Measurements from ENCODE around the gene LINC00237. TPM values are rescaled to one million over a fixed set of nuclear protein-coding genes. Genes with fewer than 3 reads are reported as not detected.

Gene LINC00237
- total and polyA plus RNA-seq, 4 donors: not detected

- no peak for TF ChIP-seq SP1 (IDR thresholded peaks at IDR 0.05)
- no peak for TF ChIP-seq MAX (IDR thresholded peaks at IDR 0.05)
- TF ChIP-seq RAD21 (IDR thresholded peaks at IDR 0.05): peak; percentile 57 to 74
- TF ChIP-seq NR2F2 (IDR thresholded peaks at IDR 0.05): no peak
- TF ChIP-seq ATF3 (IDR thresholded peaks at IDR 0.05): no peak
- no peak for TF ChIP-seq HNF4A (conservative IDR thresholded peaks at IDR 0.05)
- TF ChIP-seq FOXA1 (IDR thresholded peaks at IDR 0.05): no peak
- TF ChIP-seq FOXA2 (IDR thresholded peaks at IDR 0.05): no peak
- TF ChIP-seq GABPA (IDR thresholded peaks at IDR 0.05 in 1 of 2, conservative IDR thresholded peaks at IDR 0.05 in 1 of 2): no peak
- peak; percentile 61 for TF ChIP-seq CTCF (IDR thresholded peaks at IDR 0.05; ENCODE audit: low read depth, low read length, missing input control)
- TF ChIP-seq HNF4G (IDR thresholded peaks at IDR 0.05): no peak
- TF ChIP-seq RXRA (IDR thresholded peaks at IDR 0.05): no peak
- no peak for TF ChIP-seq YY1 (IDR thresholded peaks at IDR 0.05)
- no peak for TF ChIP-seq ZBTB33 (IDR thresholded peaks at IDR 0.05)
- DNase-seq (ENCODE audit: low spot score): peak; percentile 63
- 47% methylated on average over 5 of the region's 5 CpGs for WGBS
Measured at GRCh38 chr20:21048841-21049273, 57.3 kb downstream of the LINC00237 start.

GRCh38 chr20:21047981-21048380 is 58.2 kb downstream of the LINC00237 start:
- Histone ChIP-seq H3K4me3 (ENCODE audit: low read depth in 1 of 3, low read length in 3 of 3) (no peak overlapping the region), H3K9ac (ENCODE audit: low read depth in 1 of 2, low read length in 2 of 2) (no peak overlapping the region), H3K9me3 (ENCODE audit: control insufficient read depth in 4 of 4, low read length in 3 of 4) (no peaks in the 10 kb centered on the region), H3K4me1 (ENCODE audit: control insufficient read depth in 4 of 4, insufficient read depth in 4 of 4, low read length in 3 of 4) (no peaks in the 10 kb centered on the region), H3K27ac (ENCODE audit: low read depth in 1 of 2, low read length in 2 of 2) (no peak overlapping the region), H3K36me3 (ENCODE audit: control insufficient read depth in 4 of 4, insufficient read depth in 3 of 4, low read depth in 1 of 4, low read length in 3 of 4) (no peaks in the 10 kb centered on the region), H3K27me3 (ENCODE audit: control insufficient read depth in 4 of 4, insufficient read depth in 4 of 4, low read length in 3 of 4) (peaks cover 0 to 4% (median 2%) of the 10 kb centered on the region in 4 donors)
- DNase-seq (ENCODE audit: low spot score): no peak
- 73% methylated on average over 6 of the region's 6 CpGs for WGBS
- TF ChIP-seq MAX (IDR thresholded peaks at IDR 0.05) (no peak), ZBTB33 (IDR thresholded peaks at IDR 0.05) (no peak), FOXA2 (IDR thresholded peaks at IDR 0.05) (no peak), NR2F2 (IDR thresholded peaks at IDR 0.05) (no peak), HNF4A (conservative IDR thresholded peaks at IDR 0.05) (no peak), JUND (IDR thresholded peaks at IDR 0.05) (no peak), HNF4G (IDR thresholded peaks at IDR 0.05) (no peak), FOXA1 (IDR thresholded peaks at IDR 0.05) (no peak), REST (IDR thresholded peaks at IDR 0.05) (no peak), CTCF (IDR thresholded peaks at IDR 0.05; ENCODE audit: low read depth, low read length, missing input control) (no peak), EGR1 (IDR thresholded peaks at IDR 0.05; ENCODE audit: low read depth in 2 of 2) (no peak), ATF3 (IDR thresholded peaks at IDR 0.05) (no peak), RXRA (IDR thresholded peaks at IDR 0.05) (no peak), SP1 (IDR thresholded peaks at IDR 0.05) (no peak)

More at GRCh38 chr20:21048841-21049273, 57.3 kb downstream of the LINC00237 start:
- H3K36me3 ChIP-seq (ENCODE audit: control insufficient read depth in 4 of 4, insufficient read depth in 3 of 4, low read depth in 1 of 4, low read length in 3 of 4): no peaks in the 10 kb centered on the region
- no peak overlapping the region for H3K9ac ChIP-seq (ENCODE audit: low read depth in 1 of 2, low read length in 2 of 2)
- H3K27me3 ChIP-seq (ENCODE audit: control insufficient read depth in 4 of 4, insufficient read depth in 4 of 4, low read length in 3 of 4): peaks cover 0 to 5% (median 3%) of the 10 kb centered on the region in 4 donors
- no peak overlapping the region for H3K4me3 ChIP-seq (ENCODE audit: low read depth in 1 of 3, low read length in 3 of 3)
- no peaks in the 10 kb centered on the region for H3K9me3 ChIP-seq (ENCODE audit: control insufficient read depth in 4 of 4, low read length in 3 of 4)
- no peaks in the 10 kb centered on the region for H3K4me1 ChIP-seq (ENCODE audit: control insufficient read depth in 4 of 4, insufficient read depth in 4 of 4, low read length in 3 of 4)
- H3K27ac ChIP-seq (ENCODE audit: low read depth in 1 of 2, low read length in 2 of 2): no peak overlapping the region
